GM15510 (cell line): ENCODE data around the gene CHN2.

ENCODE experiments used
- POLR2A ChIP-seq: IDR thresholded peaks from 3 replicates; pipeline ENCODE4 v1.6.1; 2011; ENCODE audit warnings: borderline replicate concordance; ENCODE audit not compliant: insufficient read length; ENCODE audit errors: extremely low read depth

CHN2 gene

GRCh38 chr7:29490094-29490607 is 295.6 kb downstream of the CHN2 start:
- no peak for TF ChIP-seq POLR2A

GRCh38 chr7:29494350-29494749 is 299.8 kb downstream of the CHN2 start:
- no peak for TF ChIP-seq POLR2A

- TF ChIP-seq POLR2A = no peak
Measured at GRCh38 chr7:29495653-29496052, 301.1 kb downstream of the CHN2 start.

GRCh38 chr7:29496355-29497020 is 301.9 kb downstream of the CHN2 start:
- no peak for TF ChIP-seq POLR2A

GRCh38 chr7:29499932-29500331 is 305.4 kb downstream of the CHN2 start:
- TF ChIP-seq POLR2A = no peak

GRCh38 chr7:29500719-29501118 is 306.1 kb downstream of the CHN2 start:
- TF ChIP-seq POLR2A = no peak

- no peak for TF ChIP-seq POLR2A
Measured at GRCh38 chr7:29502133-29502532, 307.6 kb downstream of the CHN2 start.

GRCh38 chr7:29505931-29506330 is 311.4 kb downstream of the CHN2 start:
- TF ChIP-seq POLR2A = no peak

- no peak for TF ChIP-seq POLR2A
Measured at GRCh38 chr7:29508608-29509007, 314.0 kb downstream of the CHN2 start.

- TF ChIP-seq POLR2A = no peak
Measured at GRCh38 chr7:29510028-29510427, 315.5 kb downstream of the CHN2 start.

GRCh38 chr7:29511337-29511736 is 316.8 kb downstream of the CHN2 start:
- no peak for TF ChIP-seq POLR2A

GRCh38 chr7:29511851-29512250 is 317.3 kb downstream of the CHN2 start:
- no peak for TF ChIP-seq POLR2A

GRCh38 chr7:29516491-29516890 is 321.9 kb downstream of the CHN2 start:
- no peak for TF ChIP-seq POLR2A

GRCh38 chr7:29518616-29519015 is 324.0 kb downstream of the CHN2 start:
- no peak for TF ChIP-seq POLR2A

GRCh38 chr7:29523728-29524127 is 329.2 kb downstream of the CHN2 start:
- TF ChIP-seq POLR2A = no peak

GRCh38 chr7:29527505-29528108 is 333.0 kb downstream of the CHN2 start:
- no peak for TF ChIP-seq POLR2A
